HepG2 (cell line): Measurements from ENCODE around the gene NINJ2. TPM values are rescaled to one million over a fixed set of nuclear protein-coding genes. Genes with fewer than 3 reads are reported as not detected.

Experiments
- ATAC-seq: fragments of 200-7000 bp; cut with Tn5 transposase; 3 replicates; pipeline ENCODE4 v1.9.1; 2020; ENCODE audit warnings: mild to moderate bottlenecking, moderate library complexity
- BruUV-seq: library from RNA; stranded (reverse); fragments of 400-500 nt; replicated peaks from 2 replicates; lab custom pipeline; 2021; lab: Mats Ljungman, UMichigan
- CTCF ChIA-PET: fragments of 300-600 bp; formaldehyde crosslinking; extraction: SDS; loops from one replicate; lab custom pipeline; 2021; ENCODE audit warnings: low total read pairs, inconsistent platforms, low intra/inter-chr PET ratio; lab: Yijun Ruan, JAX
- POLR2A ChIA-PET: fragments of 350-600 bp; sonication (Branson Sonifier 250); formaldehyde crosslinking; loops from one replicate; lab custom pipeline; 2020; ENCODE audit warnings: antibody characterized with exemption, inconsistent platforms; lab: Yijun Ruan, JAX
- DNase-seq: peaks from one replicate; pipeline ENCODE4 v3.0.0-alpha.2; 2015; ENCODE audit warnings: low spot score
- FAIRE-seq: peaks from 3 replicates; lab custom pipeline; 2011; peaks lifted over from hg19 to GRCh38; lab: Jason Lieb, UNC
- H2AFZ ChIP-seq: one replicate; pipeline ENCODE4 v1.6.1; 2011; ENCODE audit warnings: low read length, inconsistent platforms
- H3K27ac ChIP-seq: fragments of 300-600 bp; 3 replicates; pipeline ENCODE4 v1.8.0; 2011; ENCODE audit warnings: mixed run types, mild to moderate bottlenecking, mixed read lengths, low read length, inconsistent platforms; ENCODE audit not compliant: insufficient read depth; ENCODE audit errors: extremely low read length
- H3K27me3 ChIP-seq, 2 experiments: fragments of 200-600 bp in 1 of 2; 2 replicates in 1 of 2; 3 replicates in 1 of 2; pipeline versions ENCODE4 v1.6.0 to v1.8.0; 2011; ENCODE audit warnings: low read length in 2 of 2, mild to moderate bottlenecking in 2 of 2, moderate library complexity in 2 of 2, inconsistent platforms in 1 of 2; ENCODE audit not compliant: insufficient read depth in 2 of 2, control insufficient read depth in 1 of 2
- H3K36me3 ChIP-seq, 2 experiments: fragments of 200-600 bp in 1 of 2; replicated peaks in 1 of 2; 2 replicates in 1 of 2; 3 replicates in 1 of 2; pipeline versions ENCODE4 v1.5.1 to v1.8.0; 2011; ENCODE audit warnings: low read length in 2 of 2, inconsistent platforms in 1 of 2; ENCODE audit not compliant: insufficient read depth in 2 of 2, control insufficient read depth in 1 of 2
- H3K4me1 ChIP-seq: 2 replicates; pipeline ENCODE4 v1.5.1; 2012; ENCODE audit warnings: low read length, inconsistent platforms; ENCODE audit not compliant: insufficient read depth
- H3K4me2 ChIP-seq: 2 replicates; pipeline ENCODE4 v1.6.0; 2011; ENCODE audit warnings: low read depth, low read length, inconsistent platforms
- H3K4me3 ChIP-seq, 3 experiments: fragments of 200-600 bp in 1 of 3; sonication (generic), shearing (Covaris generic) in 1 of 3; replicated peaks in 1 of 3; 2 replicates each; pipeline ENCODE4 v1.5.1; 2011 to 2016; ENCODE audit warnings: low read length in 3 of 3, inconsistent platforms in 2 of 3, low read depth in 2 of 3, mild to moderate bottlenecking in 2 of 3, control low read depth in 1 of 3, mixed read lengths in 1 of 3; ENCODE audit not compliant: insufficient read depth in 1 of 3
- H3K79me2 ChIP-seq: one replicate; pipeline ENCODE4 v1.6.1; 2011; ENCODE audit warnings: low read length, inconsistent platforms; ENCODE audit not compliant: insufficient read depth
- H3K9ac ChIP-seq: 2 replicates; pipeline ENCODE4 v1.6.0; 2011; ENCODE audit warnings: mild to moderate bottlenecking, low read depth, low read length, inconsistent platforms; ENCODE audit not compliant: insufficient read depth
- H3K9me3 ChIP-seq: 2 replicates; pipeline ENCODE4 v1.5.1; 2012; ENCODE audit warnings: mild to moderate bottlenecking, low read length
- H4K20me1 ChIP-seq: 2 replicates; pipeline ENCODE4 v1.6.0; 2011; ENCODE audit warnings: inconsistent platforms, mild to moderate bottlenecking, low read length, moderate library complexity; ENCODE audit not compliant: insufficient read depth
- ARID2 ChIP-seq: sonication (generic); formaldehyde crosslinking; IDR thresholded peaks from 2 replicates; pipeline ENCODE4 v1.8.1; 2022; ENCODE audit warnings: mild to moderate bottlenecking, missing genetic modification reagents, borderline replicate concordance
- KDM3A ChIP-seq: IDR thresholded peaks from 2 replicates; pipeline ENCODE4 v1.6.1; 2018; ENCODE audit warnings: low read depth, missing compliant biosample characterization
- MIER3 ChIP-seq: IDR thresholded peaks from 2 replicates; pipeline ENCODE4 v1.6.1; 2016; ENCODE audit warnings: missing compliant biosample characterization, borderline replicate concordance
- PCBP1 ChIP-seq: fragments of 200-400 bp; formaldehyde crosslinking; IDR thresholded peaks from 2 replicates; pipeline ENCODE4 v1.6.1; 2017; ENCODE audit warnings: mild to moderate bottlenecking, low read depth, low read length, borderline replicate concordance
- SRSF1 ChIP-seq: fragments of 200-400 bp; formaldehyde crosslinking; optimal IDR thresholded peaks from 2 replicates; pipeline ENCODE3; 2017; ENCODE audit warnings: mild to moderate bottlenecking, low read depth, low read length, moderate library complexity
- ZKSCAN5 ChIP-seq: sonication (generic); formaldehyde crosslinking; IDR thresholded peaks from 2 replicates; pipeline ENCODE4 v1.5.1; 2020; ENCODE audit warnings: mild to moderate bottlenecking, missing genetic modification reagents
- ZNF232 ChIP-seq: sonication (generic); formaldehyde crosslinking; IDR thresholded peaks from 2 replicates; pipeline ENCODE4 v1.4.0; 2020; ENCODE audit warnings: missing genetic modification reagents, borderline replicate concordance
- ZNF432 ChIP-seq: sonication (generic); formaldehyde crosslinking; IDR thresholded peaks from 2 replicates; pipeline ENCODE4 v1.5.0; 2020; ENCODE audit warnings: missing genetic modification reagents, mild to moderate bottlenecking, borderline replicate concordance
- ZNF441 ChIP-seq: sonication (generic); formaldehyde crosslinking; IDR thresholded peaks from 2 replicates; pipeline ENCODE4 v1.7.0; 2021; ENCODE audit warnings: missing genetic modification reagents, borderline replicate concordance
- ZNF547 ChIP-seq: sonication (generic); formaldehyde crosslinking; IDR thresholded peaks from 2 replicates; pipeline ENCODE4 v1.5.1; 2020; ENCODE audit warnings: mild to moderate bottlenecking, missing genetic modification reagents
- ZNF605 ChIP-seq: sonication (generic); formaldehyde crosslinking; IDR thresholded peaks from 2 replicates; pipeline ENCODE4 v1.8.0; 2022; ENCODE audit warnings: mild to moderate bottlenecking, missing genetic modification reagents
- WGBS: methylation state at CpG from one replicate; pipeline ENCODE4 v1.1.6; 2017; ENCODE audit warnings: low lambda C conversion rate; 5-methylcytosine and 5-hydroxymethylcytosine counted together
- in situ Hi-C: cut with HindIII; loops from 2 replicates; pipeline ENCODE4 v1.10.0; 2017; ENCODE audit warnings: low pct_unique_long_range_greater_than_20kb; ENCODE audit not compliant: extremely low pct_ligation_motif_present
- intact Hi-C: fragments of 100-400 bp; cut with micrococcal nuclease; formaldehyde crosslinking; loops from one replicate; pipeline ENCODE4 v1.10.0; 2022; ENCODE audit not compliant: unreplicated experiment
- polyA plus RNA-seq, 8 experiments: library from polyadenylated mRNA; depleted of rRNA in 3 of 8; stranded (reverse) in 7 of 8; unstranded in 1 of 8; fragments of >200 nt; fragmentation: Illumina TruSeq in 4 of 8; extraction: Trizol in 4 of 8; gene quantifications; 2 replicates each; pipeline versions ENCODE4 v1.2.1 to v1.2.3, GENCODE V29; 2011 to 2016; ENCODE audit warnings: low read depth in 4 of 8, missing spikeins in 1 of 8, mixed read lengths in 1 of 8; ENCODE audit not compliant: insufficient read depth in 1 of 8
- total RNA-seq, 5 experiments: library from RNA; depleted of rRNA; stranded (reverse); fragments of >200 nt; fragmentation: Illumina TruSeq; extraction: Trizol; gene quantifications; 2 replicates each; pipeline ENCODE4 v1.2.3, GENCODE V29; 2016; ENCODE audit warnings: low read depth in 1 of 5
- TF ChIP-seq, protein P1 (sequence below): IDR thresholded peaks from 2 replicates; pipeline ENCODE4 v1.6.1; 2012; ENCODE audit warnings: inconsistent platforms
- TF ChIP-seq, protein P2 (sequence below): sonication (generic); formaldehyde crosslinking; IDR thresholded peaks from 2 replicates; pipeline ENCODE4 v1.8.1; 2023; ENCODE audit warnings: missing genetic modification reagents, mild to moderate bottlenecking, borderline replicate concordance

The NINJ2 gene
- total and polyA plus RNA-seq, 2 of the 13 experiments (the other 11 are each of a cell fraction or from before 2014, with no cell fraction given), result 0.62 to 3.8 TPM

DNA sequence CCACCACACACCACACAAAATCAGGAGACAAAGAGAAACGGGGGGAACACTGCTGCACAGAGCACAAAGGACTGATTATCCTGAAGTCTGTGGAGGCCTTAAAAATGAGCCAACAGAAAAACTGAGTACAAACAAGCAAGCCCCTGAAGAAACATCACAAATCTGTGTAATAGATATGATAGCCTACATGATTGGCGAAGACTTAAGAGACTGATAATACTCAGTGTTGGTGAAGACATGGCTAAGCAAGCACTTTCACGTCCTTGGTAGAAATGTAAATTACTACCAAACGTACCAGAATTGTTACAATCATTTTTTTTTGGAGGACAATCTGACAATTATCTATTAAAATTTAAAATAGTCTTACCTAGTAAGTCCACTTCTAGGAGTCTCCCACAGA lies 74.6 kb downstream of the NINJ2 start:
- H3K27me3 ChIP-seq, result no peaks in the 10 kb centered on the region
- no peak overlapping the region for H3K9ac ChIP-seq
- in situ Hi-C loops, result no loop called here
- H4K20me1 ChIP-seq, result no peaks in the 10 kb centered on the region
- DNase-seq (no peak), ATAC-seq (no peak), FAIRE-seq (no peak)
- TF ChIP-seq ZNF232 (no peak), ZNF441 (no peak), MIER3 (no peak), ZNF432 (CRISPR knock-in tag) (no peak), SRSF1 (no peak), ARID2 (CRISPR knock-in tag) (no peak), ZKSCAN5 (no peak), ZNF605 (no peak), KDM3A (CRISPR knock-in tag) (no peak), ZNF547 (no peak), PCBP1 (no peak)
- TF ChIP-seq, protein P1, sequence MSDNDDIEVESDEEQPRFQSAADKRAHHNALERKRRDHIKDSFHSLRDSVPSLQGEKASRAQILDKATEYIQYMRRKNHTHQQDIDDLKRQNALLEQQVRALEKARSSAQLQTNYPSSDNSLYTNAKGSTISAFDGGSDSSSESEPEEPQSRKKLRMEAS, result no peak
- TF ChIP-seq, protein P2, sequence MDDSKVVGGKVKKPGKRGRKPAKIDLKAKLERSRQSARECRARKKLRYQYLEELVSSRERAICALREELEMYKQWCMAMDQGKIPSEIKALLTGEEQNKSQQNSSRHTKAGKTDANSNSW (CRISPR knock-in tag), result no peak
- H2AFZ ChIP-seq, result no peak overlapping the region
- 94% methylated on average over 4 of the region's 4 CpGs for WGBS
- no peak overlapping the region for H3K4me3 ChIP-seq
- peak overlapping the region; percentile 11 for H3K27ac ChIP-seq
- no peaks in the 10 kb centered on the region for H3K9me3 ChIP-seq
- intact Hi-C loops, result no loop called here
- no peak overlapping the region for H3K4me2 ChIP-seq
- BruUV-seq, result no TSS peak
- H3K79me2 ChIP-seq, result no peaks in the 10 kb centered on the region
- H3K4me1 ChIP-seq, result peaks cover 83% of the 10 kb centered on the region
- POLR2A ChIA-PET, result no interaction called here
- CTCF ChIA-PET, result no interaction called here
- no peaks in the 10 kb centered on the region for H3K36me3 ChIP-seq
